ENCODE results near the gene PPP2R2C. TPM values are rescaled to one million over a fixed set of nuclear protein-coding genes. Genes with fewer than 3 reads are reported as not detected.

The PPP2R2C gene
- total and polyA plus RNA-seq, 10 donors = 0.07 to 1.3 (median 0.23) TPM; not detected in 1

DNA sequence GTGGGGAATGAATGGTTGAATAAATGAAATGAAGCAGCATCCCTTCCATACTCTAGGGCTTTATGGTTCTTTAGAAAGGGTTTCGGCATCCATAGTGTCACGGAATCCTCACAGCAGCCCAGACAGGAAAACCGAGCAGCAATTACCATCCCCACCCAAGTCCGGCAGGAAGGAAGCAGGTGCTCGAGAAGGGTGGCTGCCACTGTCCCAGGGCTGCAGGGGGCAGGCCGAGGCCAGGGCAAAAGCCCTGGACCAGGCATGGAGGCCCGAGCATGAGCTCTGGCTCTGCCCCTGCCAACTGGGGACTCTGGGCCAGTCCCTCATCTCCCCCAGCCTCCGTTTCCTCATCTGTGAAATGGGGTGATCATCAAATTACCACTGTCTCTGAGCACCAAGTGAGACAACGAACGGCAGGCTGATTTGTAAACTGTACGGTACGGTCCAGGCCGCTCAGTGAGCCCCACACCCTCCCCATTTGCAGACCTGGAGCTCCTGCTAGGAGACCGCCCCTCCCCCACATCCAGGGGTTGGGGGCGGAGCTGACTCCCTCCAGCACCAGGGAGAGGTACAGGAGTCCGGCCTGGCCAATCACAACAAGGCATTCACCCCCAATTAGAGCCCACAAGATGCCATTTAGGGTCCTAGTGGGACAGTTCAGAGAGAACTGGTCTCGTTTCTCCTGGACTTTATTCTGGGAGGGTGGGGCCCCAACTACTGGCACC lies 102.3 kb downstream of the PPP2R2C start:
- WGBS, 5 donors = 41 to 51% (median 47%) methylated on average over 13 to 17 of the region's 17 CpGs
- intact Hi-C loops (cut with DNase I; ENCODE audit: low total_unique reads) = no loop called here
- Histone ChIP-seq H3K36me3 (no peaks in the 10 kb centered on the region), H3K27me3 (replicated peaks in 1 of 7) (peaks cover 0 to 50% (median 0%) of the 10 kb centered on the region in 7 donors), H3K4me1 (peaks cover 0 to 24% (median 2%) of the 10 kb centered on the region in 6 donors), H3K4me3 (no peak overlapping the region), H3K27ac (no peak overlapping the region), H3K9me3 (no peaks in the 10 kb centered on the region)
- no peak for DNase-seq
- TF ChIP-seq, protein P1, sequence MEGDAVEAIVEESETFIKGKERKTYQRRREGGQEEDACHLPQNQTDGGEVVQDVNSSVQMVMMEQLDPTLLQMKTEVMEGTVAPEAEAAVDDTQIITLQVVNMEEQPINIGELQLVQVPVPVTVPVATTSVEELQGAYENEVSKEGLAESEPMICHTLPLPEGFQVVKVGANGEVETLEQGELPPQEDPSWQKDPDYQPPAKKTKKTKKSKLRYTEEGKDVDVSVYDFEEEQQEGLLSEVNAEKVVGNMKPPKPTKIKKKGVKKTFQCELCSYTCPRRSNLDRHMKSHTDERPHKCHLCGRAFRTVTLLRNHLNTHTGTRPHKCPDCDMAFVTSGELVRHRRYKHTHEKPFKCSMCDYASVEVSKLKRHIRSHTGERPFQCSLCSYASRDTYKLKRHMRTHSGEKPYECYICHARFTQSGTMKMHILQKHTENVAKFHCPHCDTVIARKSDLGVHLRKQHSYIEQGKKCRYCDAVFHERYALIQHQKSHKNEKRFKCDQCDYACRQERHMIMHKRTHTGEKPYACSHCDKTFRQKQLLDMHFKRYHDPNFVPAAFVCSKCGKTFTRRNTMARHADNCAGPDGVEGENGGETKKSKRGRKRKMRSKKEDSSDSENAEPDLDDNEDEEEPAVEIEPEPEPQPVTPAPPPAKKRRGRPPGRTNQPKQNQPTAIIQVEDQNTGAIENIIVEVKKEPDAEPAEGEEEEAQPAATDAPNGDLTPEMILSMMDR (IDR thresholded peaks at IDR 0.05 in 8 of 11, conservative IDR thresholded peaks at IDR 0.05 in 3 of 11) = peak in 3 of 11 experiments; percentile 12 to 14 (median 13)
- TF ChIP-seq POLR2A (IDR thresholded peaks at IDR 0.05) = no peak
- peak; percentile 70 to 82 (median 74) for TF ChIP-seq POLR2AphosphoS5 (IDR thresholded peaks at IDR 0.05)

DNA sequence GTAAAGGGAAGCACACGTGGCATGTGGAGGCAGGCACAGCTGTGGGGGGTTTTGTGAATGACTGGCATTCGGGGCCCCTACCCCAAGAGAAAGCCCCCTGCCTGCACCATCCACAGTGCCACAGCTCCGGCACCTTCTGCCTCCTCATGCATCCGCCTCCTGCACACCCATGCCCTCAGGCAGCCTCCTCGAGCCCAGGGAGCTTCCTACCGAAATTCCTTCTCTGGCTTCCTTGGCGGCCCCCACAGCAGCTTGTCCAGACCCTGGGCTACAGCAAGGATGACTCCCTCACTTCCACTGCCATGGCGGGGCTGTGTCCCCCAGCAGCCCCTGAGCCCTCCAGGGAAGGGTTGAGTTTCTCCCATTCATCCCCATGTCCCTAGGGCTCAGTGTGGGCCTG lies 102.9 kb downstream of the PPP2R2C start:
- Histone ChIP-seq H3K9me3 (no peaks in the 10 kb centered on the region), H3K36me3 (no peaks in the 10 kb centered on the region), H3K4me1 (peaks cover 0 to 24% (median 2%) of the 10 kb centered on the region in 6 donors), H3K27ac (no peak overlapping the region), H3K4me3 (no peak overlapping the region), H3K27me3 (replicated peaks in 1 of 7) (peaks cover 0 to 50% (median 0%) of the 10 kb centered on the region in 7 donors)
- intact Hi-C loops (cut with DNase I; ENCODE audit: low total_unique reads) = no loop called here
- TF ChIP-seq, protein P1 (IDR thresholded peaks at IDR 0.05 in 8 of 11, conservative IDR thresholded peaks at IDR 0.05 in 3 of 11) = no peak
- WGBS, 5 donors = 58 to 71% (median 65%) methylated on average over 8 of the region's 8 CpGs
- no peak for DNase-seq

DNA sequence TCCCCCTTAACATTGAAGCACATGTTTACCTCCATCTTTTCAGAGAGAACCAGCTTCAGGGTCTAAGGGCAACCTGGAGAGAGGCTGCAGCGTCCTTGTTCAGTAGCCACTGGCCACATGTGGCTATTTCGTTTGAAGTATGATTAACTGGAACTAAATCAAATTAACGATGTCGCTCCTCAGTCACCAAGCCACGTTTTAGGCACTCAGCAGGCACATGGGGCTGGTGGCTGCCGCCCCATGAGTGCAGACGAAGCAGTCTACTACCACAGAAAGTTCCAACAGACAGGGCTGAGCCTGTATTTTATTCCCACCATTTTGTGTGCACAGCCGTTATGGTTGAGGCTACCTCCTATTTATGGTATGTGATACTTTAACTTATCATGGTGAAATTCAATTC lies 103.4 kb downstream of the PPP2R2C start:
- Histone ChIP-seq H3K4me1 (peaks cover 0 to 24% (median 2%) of the 10 kb centered on the region in 6 donors), H3K36me3 (no peaks in the 10 kb centered on the region), H3K9me3 (no peaks in the 10 kb centered on the region), H3K27me3 (replicated peaks in 1 of 7) (peaks cover 0 to 54% (median 0%) of the 10 kb centered on the region in 7 donors), H3K27ac (no peak overlapping the region), H3K4me3 (no peak overlapping the region)
- TF ChIP-seq POLR2A (IDR thresholded peaks at IDR 0.05) (no peak), POLR2AphosphoS5 (IDR thresholded peaks at IDR 0.05) (no peak)
- TF ChIP-seq, protein P1 (IDR thresholded peaks at IDR 0.05 in 8 of 11, conservative IDR thresholded peaks at IDR 0.05 in 3 of 11) = no peak
- no peak for DNase-seq
- intact Hi-C loops (cut with DNase I; ENCODE audit: low total_unique reads) = no loop called here
- 73 to 79% (median 74%) methylated on average over 8 of the region's 8 CpGs for WGBS, 5 donors

DNA sequence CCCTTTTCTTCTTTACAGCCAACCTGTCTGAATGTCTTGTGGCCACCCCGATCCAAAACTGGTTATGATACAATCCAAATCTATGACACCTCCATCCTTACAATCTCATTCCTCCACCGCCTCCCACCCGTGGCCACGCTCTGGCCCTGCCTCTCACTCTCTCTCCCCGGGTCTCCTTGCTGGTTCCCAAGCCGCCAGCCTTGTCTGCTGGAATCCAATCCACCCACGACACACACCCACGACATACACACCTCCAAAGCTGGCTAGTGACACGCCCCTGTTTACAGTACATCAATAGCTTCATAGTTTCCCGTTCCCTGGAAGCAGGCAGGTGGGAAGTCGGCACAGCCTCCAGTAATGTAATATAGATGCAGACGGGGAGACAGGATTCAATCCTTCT lies 103.8 kb downstream of the PPP2R2C start:
- 80 to 86% (median 82%) methylated on average over 12 of the region's 12 CpGs for WGBS, 5 donors
- TF ChIP-seq POLR2A (IDR thresholded peaks at IDR 0.05) = no peak
- intact Hi-C loops (cut with DNase I; ENCODE audit: low total_unique reads) = no loop called here

More for the DNA sequence above, 103.8 kb downstream of the PPP2R2C start:
- DNase-seq = no peak
- Histone ChIP-seq H3K4me1 (peaks cover 0 to 24% (median 2%) of the 10 kb centered on the region in 6 donors), H3K27me3 (replicated peaks in 1 of 7) (peaks cover 0 to 58% (median 0%) of the 10 kb centered on the region in 7 donors), H3K4me3 (no peak overlapping the region), H3K9me3 (no peaks in the 10 kb centered on the region), H3K36me3 (no peaks in the 10 kb centered on the region), H3K27ac (no peak overlapping the region)
